ENCODE measurements around the gene CTNNA2. TPM values are rescaled to one million over a fixed set of nuclear protein-coding genes. Genes with fewer than 3 reads are reported as not detected.

The CTNNA2 gene
- total and polyA plus RNA-seq, 9 of the 15 experiments (the other 6 are each of a cell fraction or from before 2014, with no cell fraction given) = 0.03 to 0.40 (median 0.15) TPM

DNA sequence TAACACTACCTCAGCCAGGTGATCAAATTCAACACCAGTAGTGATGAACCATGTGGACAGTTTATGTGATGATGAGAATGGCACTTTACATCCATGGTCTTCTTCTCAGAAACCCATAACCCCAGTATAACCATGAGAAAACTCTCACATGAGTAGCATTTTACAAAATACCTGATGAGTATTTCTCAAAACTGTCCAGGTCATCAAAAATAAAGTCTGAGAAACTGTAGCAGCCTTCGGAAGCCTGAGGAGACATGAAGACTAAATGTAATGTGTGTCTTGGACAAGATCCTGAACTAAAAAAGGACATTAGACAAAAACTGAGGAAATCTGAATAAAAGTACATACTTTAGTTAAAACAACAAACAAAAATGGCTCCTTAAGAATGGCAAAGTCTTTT, 108.9 kb downstream of the CTNNA2 start:
- Histone ChIP-seq H3K79me2 (ENCODE audit: control insufficient read depth, insufficient read depth, low read length) (no peaks in the 10 kb centered on the region), H3K36me3 (ENCODE audit: control insufficient read depth, insufficient read depth, low read length) (no peaks in the 10 kb centered on the region), H2AFZ (ENCODE audit: low read depth, low read length) (no peak overlapping the region), H4K20me1 (replicated peaks; ENCODE audit: control insufficient read depth, insufficient read depth, low read length) (no peaks in the 10 kb centered on the region), H3K9me1 (ENCODE audit: control insufficient read depth, insufficient read depth, low read length) (no peaks in the 10 kb centered on the region), H3K4me2 (ENCODE audit: insufficient read depth, low read length) (no peak overlapping the region), H3K4me3 (no peak overlapping the region), H3K4me1 (replicated peaks in 1 of 2; ENCODE audit: control insufficient read depth in 2 of 2, insufficient read depth in 2 of 2, low read length in 2 of 2) (no peaks in the 10 kb centered on the region), H3K9ac (ENCODE audit: insufficient read depth in 1 of 2, low read depth in 2 of 2, low read length in 2 of 2) (no peak overlapping the region), H3K9me3 (replicated peaks; ENCODE audit: control insufficient read depth, insufficient read depth, low read depth, low read length) (no peaks in the 10 kb centered on the region), H3K27me3 (ENCODE audit: control insufficient read depth in 2 of 2, insufficient read depth in 2 of 2, low read length in 2 of 2) (no peaks in the 10 kb centered on the region), H3K27ac (ENCODE audit: extremely low read depth, low read depth, low read length) (no peak overlapping the region)
- no TSS peak for BruUV-seq (replicated peaks)
- intact Hi-C loops (cut with micrococcal nuclease) = no loop called here
- FAIRE-seq (no peak), DNase-seq (ENCODE audit: extremely low read depth in 1 of 4, low spot score in 3 of 4) (no peak), ATAC-seq (no peak)
- no peak for TF ChIP-seq ADNP (tag; IDR thresholded peaks at IDR 0.05)
- TF ChIP-seq BCL6 (CRISPR knock-in tag; IDR thresholded peaks at IDR 0.05) = no peak
- TF ChIP-seq, protein P1, sequence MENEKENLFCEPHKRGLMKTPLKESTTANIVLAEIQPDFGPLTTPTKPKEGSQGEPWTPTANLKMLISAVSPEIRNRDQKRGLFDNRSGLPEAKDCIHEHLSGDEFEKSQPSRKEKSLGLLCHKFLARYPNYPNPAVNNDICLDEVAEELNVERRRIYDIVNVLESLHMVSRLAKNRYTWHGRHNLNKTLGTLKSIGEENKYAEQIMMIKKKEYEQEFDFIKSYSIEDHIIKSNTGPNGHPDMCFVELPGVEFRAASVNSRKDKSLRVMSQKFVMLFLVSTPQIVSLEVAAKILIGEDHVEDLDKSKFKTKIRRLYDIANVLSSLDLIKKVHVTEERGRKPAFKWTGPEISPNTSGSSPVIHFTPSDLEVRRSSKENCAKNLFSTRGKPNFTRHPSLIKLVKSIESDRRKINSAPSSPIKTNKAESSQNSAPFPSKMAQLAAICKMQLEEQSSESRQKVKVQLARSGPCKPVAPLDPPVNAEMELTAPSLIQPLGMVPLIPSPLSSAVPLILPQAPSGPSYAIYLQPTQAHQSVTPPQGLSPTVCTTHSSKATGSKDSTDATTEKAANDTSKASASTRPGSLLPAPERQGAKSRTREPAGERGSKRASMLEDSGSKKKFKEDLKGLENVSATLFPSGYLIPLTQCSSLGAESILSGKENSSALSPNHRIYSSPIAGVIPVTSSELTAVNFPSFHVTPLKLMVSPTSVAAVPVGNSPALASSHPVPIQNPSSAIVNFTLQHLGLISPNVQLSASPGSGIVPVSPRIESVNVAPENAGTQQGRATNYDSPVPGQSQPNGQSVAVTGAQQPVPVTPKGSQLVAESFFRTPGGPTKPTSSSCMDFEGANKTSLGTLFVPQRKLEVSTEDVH (IDR thresholded peaks at IDR 0.05; ENCODE audit: low read depth, partially characterized antibody) = no peak
- TF ChIP-seq FOXK2 (conservative IDR thresholded peaks at IDR 0.05 in 1 of 2, IDR thresholded peaks at IDR 0.05 in 1 of 2; ENCODE audit: low read depth in 2 of 2) = no peak
- no peak for TF ChIP-seq HMG20A (CRISPR knock-in tag; conservative IDR thresholded peaks at IDR 0.05)
- 0% methylated on average over 1 of the region's 1 CpG for WGBS (ENCODE audit: insufficient coverage, low coverage, missing lambda C conversion rate)
- in situ Hi-C loops (cut with MboI) = no loop called here
- ChIA-PET CTCF (ENCODE audit: low intra/inter-chr PET ratio) (no interaction called here), POLR2A (no interaction called here)

Data from K562 (cell line).